ENCODE measurements around the gene PARD3B.

PARD3B gene, protein sequence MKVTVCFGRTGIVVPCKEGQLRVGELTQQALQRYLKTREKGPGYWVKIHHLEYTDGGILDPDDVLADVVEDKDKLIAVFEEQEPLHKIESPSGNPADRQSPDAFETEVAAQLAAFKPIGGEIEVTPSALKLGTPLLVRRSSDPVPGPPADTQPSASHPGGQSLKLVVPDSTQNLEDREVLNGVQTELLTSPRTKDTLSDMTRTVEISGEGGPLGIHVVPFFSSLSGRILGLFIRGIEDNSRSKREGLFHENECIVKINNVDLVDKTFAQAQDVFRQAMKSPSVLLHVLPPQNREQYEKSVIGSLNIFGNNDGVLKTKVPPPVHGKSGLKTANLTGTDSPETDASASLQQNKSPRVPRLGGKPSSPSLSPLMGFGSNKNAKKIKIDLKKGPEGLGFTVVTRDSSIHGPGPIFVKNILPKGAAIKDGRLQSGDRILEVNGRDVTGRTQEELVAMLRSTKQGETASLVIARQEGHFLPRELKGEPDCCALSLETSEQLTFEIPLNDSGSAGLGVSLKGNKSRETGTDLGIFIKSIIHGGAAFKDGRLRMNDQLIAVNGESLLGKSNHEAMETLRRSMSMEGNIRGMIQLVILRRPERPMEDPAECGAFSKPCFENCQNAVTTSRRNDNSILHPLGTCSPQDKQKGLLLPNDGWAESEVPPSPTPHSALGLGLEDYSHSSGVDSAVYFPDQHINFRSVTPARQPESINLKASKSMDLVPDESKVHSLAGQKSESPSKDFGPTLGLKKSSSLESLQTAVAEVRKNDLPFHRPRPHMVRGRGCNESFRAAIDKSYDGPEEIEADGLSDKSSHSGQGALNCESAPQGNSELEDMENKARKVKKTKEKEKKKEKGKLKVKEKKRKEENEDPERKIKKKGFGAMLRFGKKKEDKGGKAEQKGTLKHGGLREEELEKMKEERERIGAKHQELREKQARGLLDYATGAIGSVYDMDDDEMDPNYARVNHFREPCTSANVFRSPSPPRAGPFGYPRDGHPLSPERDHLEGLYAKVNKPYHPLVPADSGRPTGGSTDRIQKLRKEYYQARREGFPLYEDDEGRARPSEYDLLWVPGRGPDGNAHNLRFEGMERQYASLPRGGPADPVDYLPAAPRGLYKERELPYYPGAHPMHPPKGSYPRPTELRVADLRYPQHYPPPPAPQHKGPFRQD (N-terminal part only)

DNA sequence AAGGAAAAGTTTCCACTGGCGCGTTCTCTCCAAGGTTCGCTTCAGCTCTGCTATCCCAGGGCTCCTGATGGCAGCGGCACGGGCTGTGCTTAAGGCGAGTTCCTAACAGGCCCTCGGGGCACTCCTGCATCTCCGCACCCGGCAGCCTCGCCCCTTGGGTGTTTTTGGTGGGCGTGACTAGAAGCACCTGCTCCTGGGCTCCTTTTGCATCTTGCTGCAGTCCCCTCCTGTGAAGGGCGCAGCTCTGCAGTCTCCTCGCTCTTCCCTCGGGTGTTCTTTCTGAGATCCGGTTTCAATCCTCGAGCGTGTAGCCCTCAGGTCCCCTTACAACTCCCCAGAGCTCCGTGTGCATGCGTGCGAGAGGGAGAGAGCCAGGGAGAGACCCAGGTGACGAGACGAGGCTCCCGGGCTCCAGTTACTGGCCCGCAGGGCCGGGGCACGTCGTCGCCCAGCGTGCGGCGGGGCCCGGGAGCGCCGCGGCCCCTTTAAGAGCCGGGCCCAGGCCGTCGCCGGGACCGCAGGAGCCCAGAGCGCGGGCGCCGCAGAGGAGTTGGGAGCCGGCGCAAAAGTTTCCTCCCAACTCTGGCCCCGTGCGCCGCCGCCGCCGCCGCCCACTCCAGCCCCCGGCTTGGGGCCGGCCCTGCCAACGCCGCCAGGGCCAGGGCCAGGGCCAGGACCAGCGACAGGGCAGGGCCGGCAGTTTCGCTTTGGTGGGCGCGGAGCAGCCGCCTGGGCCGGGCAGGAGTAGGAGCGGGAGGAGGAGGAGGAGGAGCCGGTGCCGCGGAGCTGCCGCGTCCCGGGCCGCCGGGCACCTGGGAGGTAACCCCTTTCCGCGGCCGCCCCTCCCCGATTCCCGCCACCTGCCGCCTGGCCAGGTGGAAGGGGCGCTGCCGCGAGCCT is at the start of gene PARD3B:
TSS of gene PARD3B (plus strand) at position 515 of the 900 bp plus-strand sequence. CDS start 525 bp downstream, outside the sequence.
- peak within 1 kb of the TSS; percentile 44 for H3K4me3 ChIP-seq (replicated peaks; ENCODE audit: low read depth, low read length)
- DNase-seq (ENCODE audit: extremely low read depth, insufficient read length) = peak; percentile 21
- TF ChIP-seq, protein P1, sequence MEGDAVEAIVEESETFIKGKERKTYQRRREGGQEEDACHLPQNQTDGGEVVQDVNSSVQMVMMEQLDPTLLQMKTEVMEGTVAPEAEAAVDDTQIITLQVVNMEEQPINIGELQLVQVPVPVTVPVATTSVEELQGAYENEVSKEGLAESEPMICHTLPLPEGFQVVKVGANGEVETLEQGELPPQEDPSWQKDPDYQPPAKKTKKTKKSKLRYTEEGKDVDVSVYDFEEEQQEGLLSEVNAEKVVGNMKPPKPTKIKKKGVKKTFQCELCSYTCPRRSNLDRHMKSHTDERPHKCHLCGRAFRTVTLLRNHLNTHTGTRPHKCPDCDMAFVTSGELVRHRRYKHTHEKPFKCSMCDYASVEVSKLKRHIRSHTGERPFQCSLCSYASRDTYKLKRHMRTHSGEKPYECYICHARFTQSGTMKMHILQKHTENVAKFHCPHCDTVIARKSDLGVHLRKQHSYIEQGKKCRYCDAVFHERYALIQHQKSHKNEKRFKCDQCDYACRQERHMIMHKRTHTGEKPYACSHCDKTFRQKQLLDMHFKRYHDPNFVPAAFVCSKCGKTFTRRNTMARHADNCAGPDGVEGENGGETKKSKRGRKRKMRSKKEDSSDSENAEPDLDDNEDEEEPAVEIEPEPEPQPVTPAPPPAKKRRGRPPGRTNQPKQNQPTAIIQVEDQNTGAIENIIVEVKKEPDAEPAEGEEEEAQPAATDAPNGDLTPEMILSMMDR (IDR thresholded peaks at IDR 0.05; ENCODE audit: insufficient read depth, low read length, poor library complexity, severe bottlenecking) = no peak
- H3K27me3 ChIP-seq (replicated peaks; ENCODE audit: control insufficient read depth, insufficient read depth, low read length) = no peaks in the 10 kb centered on the region; the same call in 1 of the 2 replicates
- no peaks in the 10 kb centered on the region for H3K36me3 ChIP-seq (ENCODE audit: control insufficient read depth, insufficient read depth, low read length)

DNA sequence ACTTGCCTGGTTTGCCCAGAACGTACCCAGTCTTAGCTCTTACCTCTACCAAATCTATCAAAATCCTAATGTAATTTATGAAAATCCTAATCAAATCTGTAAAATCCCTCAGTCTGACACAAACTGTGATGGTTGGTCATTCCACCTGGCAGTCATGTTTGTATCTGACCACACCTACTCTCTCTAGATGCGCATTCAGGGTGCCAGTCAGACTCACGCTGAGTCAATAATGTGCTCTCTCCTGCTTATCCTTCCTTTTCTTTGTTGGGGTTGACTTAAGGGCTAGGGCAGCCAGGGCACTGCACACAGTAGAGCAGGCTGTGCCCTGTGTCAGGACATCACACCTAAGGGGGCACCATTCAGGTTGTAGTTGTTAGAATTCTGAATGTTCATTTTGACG is 48.5 kb upstream of the PARD3B start:
- TF ChIP-seq, protein P1 (IDR thresholded peaks at IDR 0.05; ENCODE audit: insufficient read depth, low read length, poor library complexity, severe bottlenecking) = no peak
- no peak for DNase-seq (ENCODE audit: extremely low read depth, insufficient read length)
- H3K36me3 ChIP-seq (ENCODE audit: control insufficient read depth, insufficient read depth, low read length) = no peaks in the 10 kb centered on the region
- H3K27me3 ChIP-seq (replicated peaks; ENCODE audit: control insufficient read depth, insufficient read depth, low read length) = no peaks in the 10 kb centered on the region; the same call in 1 of the 2 replicates
- H3K4me3 ChIP-seq (replicated peaks; ENCODE audit: low read depth, low read length) = no peak overlapping the region

DNA sequence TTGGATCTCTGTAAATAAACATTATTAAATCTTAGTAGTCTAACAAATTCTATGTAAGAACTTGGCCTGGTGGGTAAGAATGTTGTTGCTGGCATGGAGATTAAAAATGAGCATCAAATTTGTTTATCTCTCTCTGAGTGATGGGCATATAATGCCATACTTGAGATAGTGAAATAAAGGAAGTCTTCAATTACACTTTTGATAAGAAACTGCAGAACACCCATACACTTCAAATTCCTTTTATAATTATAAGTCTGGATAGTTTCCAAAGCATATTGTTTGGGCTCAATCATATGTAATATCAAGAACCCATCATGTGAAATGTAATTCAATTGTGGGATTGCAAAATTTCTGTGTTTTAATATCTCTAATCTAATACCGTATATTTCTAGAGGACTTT is 47.4 kb upstream of the PARD3B start:
- Histone ChIP-seq H3K4me3 (replicated peaks; ENCODE audit: low read depth, low read length) (no peak overlapping the region), H3K27me3 (replicated peaks; ENCODE audit: control insufficient read depth, insufficient read depth, low read length) (no peaks in the 10 kb centered on the region; the same call in 1 of the 2 replicates), H3K36me3 (ENCODE audit: control insufficient read depth, insufficient read depth, low read length) (no peaks in the 10 kb centered on the region)
- TF ChIP-seq, protein P1 (IDR thresholded peaks at IDR 0.05; ENCODE audit: insufficient read depth, low read length, poor library complexity, severe bottlenecking) = no peak
- no peak for DNase-seq (ENCODE audit: extremely low read depth, insufficient read length)

DNA sequence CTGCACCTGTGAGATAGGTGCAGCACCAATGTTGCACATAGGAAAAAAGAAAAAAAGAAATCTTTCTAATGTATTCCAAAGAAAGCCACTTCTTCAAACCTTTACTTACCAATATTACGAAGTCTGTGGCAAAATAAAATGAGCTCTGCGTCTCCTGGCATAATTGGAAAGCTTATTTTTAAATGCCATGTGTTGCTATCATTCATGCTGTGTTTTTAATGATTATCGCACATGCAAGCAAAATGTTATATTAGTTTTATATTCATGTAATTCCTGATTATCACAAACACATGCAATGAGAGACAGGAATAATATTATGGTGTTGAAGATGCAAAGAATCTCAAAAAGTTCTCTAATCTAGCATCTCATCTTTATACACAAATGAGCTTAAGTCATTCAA is 47.0 kb upstream of the PARD3B start:
- Histone ChIP-seq H3K27me3 (replicated peaks; ENCODE audit: control insufficient read depth, insufficient read depth, low read length) (no peaks in the 10 kb centered on the region), H3K36me3 (ENCODE audit: control insufficient read depth, insufficient read depth, low read length) (no peaks in the 10 kb centered on the region), H3K4me3 (replicated peaks; ENCODE audit: low read depth, low read length) (no peak overlapping the region)
- TF ChIP-seq, protein P1 (IDR thresholded peaks at IDR 0.05; ENCODE audit: insufficient read depth, low read length, poor library complexity, severe bottlenecking) = no peak
- no peak for DNase-seq (ENCODE audit: extremely low read depth, insufficient read length)

DNA sequence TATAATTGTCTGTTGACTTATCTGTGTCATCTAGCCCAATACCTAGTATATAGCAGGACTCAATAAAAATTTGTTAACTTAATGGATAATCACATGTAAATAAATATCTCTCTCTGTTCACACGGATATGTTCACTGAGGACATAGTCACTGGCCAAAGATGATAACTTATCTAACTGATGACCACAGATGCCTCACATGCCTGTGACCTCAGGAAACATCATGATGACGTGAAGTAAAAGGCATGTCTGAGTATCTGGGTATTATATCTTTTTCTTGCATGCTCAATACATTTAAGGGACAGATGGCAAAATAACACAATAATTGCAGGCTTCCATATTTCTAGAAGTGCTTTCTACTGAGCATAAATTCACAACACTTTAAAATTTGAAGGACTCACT is 41.4 kb upstream of the PARD3B start:
- no peak for DNase-seq (ENCODE audit: extremely low read depth, insufficient read length)
- no peaks in the 10 kb centered on the region for H3K36me3 ChIP-seq (ENCODE audit: control insufficient read depth, insufficient read depth, low read length)
- no peak overlapping the region for H3K4me3 ChIP-seq (replicated peaks; ENCODE audit: low read depth, low read length)
- no peaks in the 10 kb centered on the region for H3K27me3 ChIP-seq (replicated peaks; ENCODE audit: control insufficient read depth, insufficient read depth, low read length)
- TF ChIP-seq, protein P1 (IDR thresholded peaks at IDR 0.05; ENCODE audit: insufficient read depth, low read length, poor library complexity, severe bottlenecking) = no peak
